PFSK-1 (cell line): ENCODE results near the gene NYAP1.

Experiments used
- POLR2AphosphoS5 ChIP-seq: IDR thresholded peaks from 2 replicates; pipeline ENCODE4 v1.6.1; 2012; ENCODE audit warnings: low read depth, mild to moderate bottlenecking, control low read depth, low read length, moderate library complexity
- SIN3A ChIP-seq: IDR thresholded peaks from 2 replicates; pipeline ENCODE4 v1.6.1; 2012; ENCODE audit warnings: mild to moderate bottlenecking, low read length, moderate library complexity, borderline replicate concordance; ENCODE audit not compliant: insufficient read depth

DNA sequence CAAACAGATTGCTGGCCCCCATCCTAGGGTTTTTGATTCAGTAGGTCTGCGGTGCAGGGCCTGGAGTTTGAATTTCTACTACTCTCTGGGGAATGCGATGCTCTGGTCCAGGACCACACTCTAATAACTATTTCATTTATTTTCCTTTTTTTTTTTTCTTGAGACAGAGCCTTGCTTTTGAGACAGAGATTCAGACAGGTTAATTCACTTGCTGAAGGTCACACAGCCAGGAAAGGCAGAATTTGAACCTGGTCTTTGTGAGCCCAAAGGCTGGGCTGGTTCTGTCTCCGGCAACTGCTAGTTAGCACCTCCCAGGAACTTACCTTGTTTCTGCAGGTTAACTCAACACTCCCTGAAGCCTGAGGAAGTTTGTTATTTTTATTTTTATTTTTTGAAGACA lies 31.2 kb upstream of the NYAP1 start:
- TF ChIP-seq POLR2AphosphoS5 (no peak), SIN3A (no peak)
